Measurements from ENCODE around the gene KCND2. TPM values are rescaled to one million over a fixed set of nuclear protein-coding genes. Genes with fewer than 3 reads are reported as not detected.

The KCND2 gene
- total and polyA plus RNA-seq, 2 of the 8 experiments (the other 6 are each of a cell fraction or from before 2014, with no cell fraction given), result 4.6 to 7.7 TPM

DNA sequence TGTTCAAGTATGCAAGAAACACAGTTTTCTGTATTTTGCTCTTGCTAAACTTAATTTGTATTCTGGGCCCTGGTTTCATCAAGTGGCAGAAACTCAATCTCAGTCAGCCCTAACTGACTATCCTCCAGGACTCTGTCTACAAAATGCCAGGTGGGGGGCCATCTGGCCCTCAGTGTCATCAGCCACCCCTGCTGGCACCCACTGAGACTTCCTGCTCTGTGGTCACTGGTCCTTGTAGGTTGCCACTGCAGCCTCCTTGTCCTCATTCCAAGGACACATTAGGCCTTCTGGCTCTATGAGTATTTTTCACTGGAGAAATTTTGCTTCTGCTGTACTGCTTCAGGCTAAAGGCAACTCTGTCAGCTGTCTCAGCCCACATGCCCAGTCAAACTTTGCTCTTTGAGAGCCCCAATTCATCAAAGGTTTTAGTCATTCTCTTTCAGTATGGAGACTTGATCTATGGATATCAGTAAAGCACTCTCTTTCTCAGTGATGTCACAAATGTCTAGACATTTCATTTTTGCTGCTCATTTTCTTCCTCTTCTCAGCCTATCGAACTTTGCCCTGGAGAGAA, 163.6 kb downstream of the KCND2 start:
- Histone ChIP-seq H3K79me1 (ENCODE audit: low read depth, low read length) (no peaks in the 10 kb centered on the region), H2BK12ac (ENCODE audit: low read depth, low read length) (no peak overlapping the region), H3K4me3 (ENCODE audit: extremely low read depth in 1 of 4, insufficient read depth in 2 of 4, low read depth in 3 of 4, low read length in 4 of 4) (no peak overlapping the region), H3K23ac (ENCODE audit: insufficient read length) (no peak overlapping the region), H3K4me1 (replicated peaks in 1 of 4; ENCODE audit: control insufficient read depth in 3 of 4, insufficient read depth in 4 of 4, low read length in 3 of 4) (peaks cover 0 to 3% (median 1%) of the 10 kb centered on the region in 4 experiments; a peak in 1 of 7 replicates), H3K56ac (replicated peaks; ENCODE audit: insufficient read length, low read depth, low read length) (no peak overlapping the region), H2AK5ac (ENCODE audit: low read depth, low read length) (no peak overlapping the region), H2BK15ac (ENCODE audit: low read length) (no peak overlapping the region), H3K4me2 (ENCODE audit: insufficient read depth in 1 of 2, low read depth in 2 of 2, low read length in 2 of 2) (no peak overlapping the region), H2AFZ (ENCODE audit: low read length) (no peak overlapping the region), H3K23me2 (ENCODE audit: low read depth, low read length) (no peaks in the 10 kb centered on the region), H2BK20ac (ENCODE audit: low read length) (no peak overlapping the region), H3K9ac (replicated peaks in 1 of 4; ENCODE audit: extremely low read depth in 1 of 4, low read depth in 3 of 4, low read length in 3 of 4) (no peak overlapping the region), H3K14ac (ENCODE audit: insufficient read length) (no peak overlapping the region), H3K27ac (ENCODE audit: low read depth, low read length) (no peak overlapping the region), H3K36me3 (ENCODE audit: control insufficient read depth in 2 of 4, insufficient read depth in 4 of 4, low read length in 3 of 4) (no peaks in the 10 kb centered on the region), H4K8ac (ENCODE audit: extremely low read depth, insufficient read depth, low read length) (no peak overlapping the region), H3K18ac (ENCODE audit: extremely low read depth, low read length) (no peak overlapping the region), H2BK120ac (replicated peaks; ENCODE audit: low read depth, low read length) (no peak overlapping the region), H2BK5ac (ENCODE audit: low read depth, low read length) (no peak overlapping the region), H4K91ac (replicated peaks; ENCODE audit: insufficient read length, low read length) (no peak overlapping the region), H3K79me2 (ENCODE audit: control insufficient read depth in 1 of 2, insufficient read depth in 2 of 2, low read length in 2 of 2) (no peaks in the 10 kb centered on the region), H4K20me1 (replicated peaks in 1 of 2; ENCODE audit: control insufficient read depth in 1 of 2, insufficient read depth in 2 of 2, low read length in 2 of 2) (no peaks in the 10 kb centered on the region), H3K9me3 (ENCODE audit: insufficient read depth in 2 of 2, low read depth in 1 of 2, low read length in 1 of 2) (no peaks in the 10 kb centered on the region), H3K4ac (replicated peaks; ENCODE audit: insufficient read length, low read depth, low read length) (no peak overlapping the region), H4K5ac (ENCODE audit: insufficient read length, low read depth, low read length) (no peak overlapping the region), H3K27me3 (replicated peaks in 1 of 4; ENCODE audit: control insufficient read depth in 3 of 4, extremely low read depth in 1 of 4, insufficient read depth in 3 of 4, low read length in 3 of 4) (no peaks in the 10 kb centered on the region)
- 91% methylated on average over 1 of the region's 1 CpG; no CpG with 5 or more reads in 1 of the 2 experiments for WGBS, 2 experiments (ENCODE audit: extremely low coverage in 1 of 2, insufficient coverage in 1 of 2, insufficient read length in 1 of 2, insufficient replicate concordance in 2 of 2, low coverage in 1 of 2, low lambda C conversion rate in 2 of 2, missing lambda C conversion rate in 1 of 2)
- ChIA-PET POLR2A (ENCODE audit: partially characterized antibody) (no interaction called here), CTCF (ENCODE audit: partially characterized antibody) (no interaction called here)
- DNase-seq (ENCODE audit: low read depth in 1 of 2, low spot score in 2 of 2) (no peak), FAIRE-seq (no peak)
- no peak for TF ChIP-seq BRCA1 (IDR thresholded peaks at IDR 0.05; ENCODE audit: low read depth, low read length)
- TF ChIP-seq ATF2 (IDR thresholded peaks at IDR 0.05; ENCODE audit: low read length), result no peak
- TF ChIP-seq SUZ12 (IDR thresholded peaks at IDR 0.05; ENCODE audit: low read length), result no peak
- no peak for TF ChIP-seq YY1 (IDR thresholded peaks at IDR 0.05; ENCODE audit: low read depth, low read length)
- no peak for TF ChIP-seq EP300 (IDR thresholded peaks at IDR 0.05; ENCODE audit: borderline replicate concordance in 1 of 2, low read depth in 2 of 2, low read length in 2 of 2)
